HFF-Myc (cell line): Measurements from ENCODE around the gene SH3RF3.

Source experiments
- DNase-seq: peaks from one replicate; pipeline ENCODE4 v3.0.0-alpha.2; 2011; ENCODE audit warnings: low read depth; ENCODE audit errors: extremely low read depth
- H3K4me3 ChIP-seq: replicated peaks from 2 replicates; pipeline ENCODE4 v1.5.1; 2011; ENCODE audit warnings: low read depth, mild to moderate bottlenecking, control low read depth, low read length
- CTCF ChIP-seq: IDR thresholded peaks from 2 replicates; pipeline ENCODE4 v1.5.1; 2012; ENCODE audit warnings: mild to moderate bottlenecking, low read depth, low read length, control low read depth; ENCODE audit errors: missing control alignments

SH3RF3 gene

GRCh38 chr2:109396202-109397180 is 267.5 kb downstream of the SH3RF3 start:
- TF ChIP-seq CTCF, result peak; percentile 6
- DNase-seq, result no peak
- no peak overlapping the region for H3K4me3 ChIP-seq

- TF ChIP-seq CTCF, result no peak
- H3K4me3 ChIP-seq, result no peak overlapping the region
- DNase-seq, result no peak
Observed at GRCh38 chr2:109397893-109398292, 268.9 kb downstream of the SH3RF3 start.

- TF ChIP-seq CTCF, result no peak
- no peak for DNase-seq
- no peak overlapping the region for H3K4me3 ChIP-seq
Observed at GRCh38 chr2:109398366-109399015, 269.5 kb downstream of the SH3RF3 start.

- TF ChIP-seq CTCF, result no peak
- no peak for DNase-seq
- H3K4me3 ChIP-seq, result no peak overlapping the region
Observed at GRCh38 chr2:109399066-109399465, 270.1 kb downstream of the SH3RF3 start.

GRCh38 chr2:109400102-109400501 is 271.1 kb downstream of the SH3RF3 start:
- H3K4me3 ChIP-seq, result no peak overlapping the region
- DNase-seq, result no peak
- TF ChIP-seq CTCF, result no peak

- no peak overlapping the region for H3K4me3 ChIP-seq
- DNase-seq, result no peak
- no peak for TF ChIP-seq CTCF
Observed at GRCh38 chr2:109401370-109401769, 272.4 kb downstream of the SH3RF3 start.
